Epithelial cell of esophagus (primary cell): ENCODE data around the gene SQSTM1.

ENCODE experiments used
- DNase-seq: peaks from one replicate; pipeline ENCODE4 v3.0.0; 2010; ENCODE audit warnings: low read depth
- H3K4me3 ChIP-seq: 2 replicates; pipeline ENCODE4 v1.5.1; 2011; ENCODE audit warnings: mild to moderate bottlenecking, low read length, control low read depth
- CTCF ChIP-seq: IDR thresholded peaks from 2 replicates; pipeline ENCODE4 v1.5.1; 2011; ENCODE audit warnings: low read depth, mild to moderate bottlenecking, low read length, control low read depth, inconsistent platforms; ENCODE audit not compliant: insufficient read depth; ENCODE audit errors: missing control alignments

Gene SQSTM1

GRCh38 chr5:179880066-179880650 is 59.5 kb downstream of the SQSTM1 start:
- H3K4me3 ChIP-seq, result no peak overlapping the region
- TF ChIP-seq CTCF, result no peak
- no peak for DNase-seq

GRCh38 chr5:179880848-179881590 is 60.3 kb downstream of the SQSTM1 start:
- no peak for TF ChIP-seq CTCF

GRCh38 chr5:179882338-179882737 is 61.6 kb downstream of the SQSTM1 start:
- no peak for DNase-seq
- H3K4me3 ChIP-seq, result no peak overlapping the region
- no peak for TF ChIP-seq CTCF

More at GRCh38 chr5:179880848-179881590, 60.3 kb downstream of the SQSTM1 start:
- no peak overlapping the region for H3K4me3 ChIP-seq
- DNase-seq, result no peak

- no peak for DNase-seq
- no peak overlapping the region for H3K4me3 ChIP-seq
- no peak for TF ChIP-seq CTCF
Measured at GRCh38 chr5:179883163-179883562, 62.5 kb downstream of the SQSTM1 start.

- no peak overlapping the region for H3K4me3 ChIP-seq
- TF ChIP-seq CTCF, result no peak
- no peak for DNase-seq
Measured at GRCh38 chr5:179885491-179886090, 64.9 kb downstream of the SQSTM1 start.

- no peak overlapping the region for H3K4me3 ChIP-seq
- no peak for DNase-seq
- TF ChIP-seq CTCF, result no peak
Measured at GRCh38 chr5:179886190-179886911, 65.6 kb downstream of the SQSTM1 start.
